DND-41 (cell line): Measurements from ENCODE around the gene ENGASE.

Experiments
- EZH2 ChIP-seq: IDR thresholded peaks from 3 replicates; pipeline ENCODE4 v1.6.1; 2012; ENCODE audit warnings: borderline replicate concordance, low read depth, mild to moderate bottlenecking, moderate library complexity, low read length, inconsistent platforms; ENCODE audit not compliant: severe bottlenecking
- TF ChIP-seq, protein P1 (sequence below): IDR thresholded peaks from 2 replicates; pipeline ENCODE4 v1.5.1; 2012; ENCODE audit warnings: borderline replicate concordance, low read length, moderate library complexity, mild to moderate bottlenecking; ENCODE audit not compliant: poor library complexity, severe bottlenecking; ENCODE audit errors: extremely low read depth

DNA sequence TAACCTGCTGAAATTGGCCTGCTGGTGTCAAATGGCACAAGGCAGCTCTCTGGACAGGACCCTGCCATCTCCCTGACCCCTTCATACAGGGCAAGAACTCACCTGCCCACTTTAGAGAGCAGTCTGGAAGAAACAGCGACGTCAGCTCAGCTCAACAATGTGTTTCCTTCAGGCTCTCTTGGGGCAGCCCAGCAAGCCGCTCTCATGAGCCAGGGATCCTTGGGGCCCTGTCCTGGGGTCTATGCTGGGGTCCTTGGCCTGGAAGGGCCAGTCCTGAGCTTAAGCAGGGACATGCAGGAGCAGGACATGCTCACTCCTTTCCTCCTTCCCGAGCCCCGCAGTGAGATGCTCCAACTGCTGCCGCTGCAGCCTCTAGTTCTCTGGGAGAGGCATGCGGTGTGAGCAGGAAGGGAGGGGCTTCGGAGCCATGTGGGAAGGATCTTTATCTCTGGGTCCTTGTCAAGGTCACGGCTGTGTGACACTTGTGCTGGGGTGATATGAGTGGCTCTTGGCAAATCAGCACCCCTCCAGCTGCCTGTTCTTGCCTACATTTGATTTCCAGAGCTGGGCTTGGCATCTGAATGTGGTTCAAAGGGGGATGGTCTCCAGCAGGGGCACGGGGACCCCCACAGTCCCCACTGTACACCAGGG, 47.2 kb upstream of the ENGASE start:
- TF ChIP-seq, protein P1, sequence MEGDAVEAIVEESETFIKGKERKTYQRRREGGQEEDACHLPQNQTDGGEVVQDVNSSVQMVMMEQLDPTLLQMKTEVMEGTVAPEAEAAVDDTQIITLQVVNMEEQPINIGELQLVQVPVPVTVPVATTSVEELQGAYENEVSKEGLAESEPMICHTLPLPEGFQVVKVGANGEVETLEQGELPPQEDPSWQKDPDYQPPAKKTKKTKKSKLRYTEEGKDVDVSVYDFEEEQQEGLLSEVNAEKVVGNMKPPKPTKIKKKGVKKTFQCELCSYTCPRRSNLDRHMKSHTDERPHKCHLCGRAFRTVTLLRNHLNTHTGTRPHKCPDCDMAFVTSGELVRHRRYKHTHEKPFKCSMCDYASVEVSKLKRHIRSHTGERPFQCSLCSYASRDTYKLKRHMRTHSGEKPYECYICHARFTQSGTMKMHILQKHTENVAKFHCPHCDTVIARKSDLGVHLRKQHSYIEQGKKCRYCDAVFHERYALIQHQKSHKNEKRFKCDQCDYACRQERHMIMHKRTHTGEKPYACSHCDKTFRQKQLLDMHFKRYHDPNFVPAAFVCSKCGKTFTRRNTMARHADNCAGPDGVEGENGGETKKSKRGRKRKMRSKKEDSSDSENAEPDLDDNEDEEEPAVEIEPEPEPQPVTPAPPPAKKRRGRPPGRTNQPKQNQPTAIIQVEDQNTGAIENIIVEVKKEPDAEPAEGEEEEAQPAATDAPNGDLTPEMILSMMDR, result no peak
- TF ChIP-seq EZH2, result no peak
